HepG2 (cell line): Measurements from ENCODE around the gene GMPR. TPM values are rescaled to one million over a fixed set of nuclear protein-coding genes. Genes with fewer than 3 reads are reported as not detected.

Source experiments
- ATAC-seq: fragments of 200-7000 bp; cut with Tn5 transposase; 3 replicates; pipeline ENCODE4 v1.9.1; 2020; ENCODE audit warnings: mild to moderate bottlenecking, moderate library complexity
- BruUV-seq: library from RNA; stranded (reverse); fragments of 400-500 nt; replicated peaks from 2 replicates; lab custom pipeline; 2021; lab: Mats Ljungman, UMichigan
- CTCF ChIA-PET: fragments of 300-600 bp; formaldehyde crosslinking; extraction: SDS; loops from one replicate; lab custom pipeline; 2021; ENCODE audit warnings: low total read pairs, inconsistent platforms, low intra/inter-chr PET ratio; lab: Yijun Ruan, JAX
- POLR2A ChIA-PET: fragments of 350-600 bp; sonication (Branson Sonifier 250); formaldehyde crosslinking; loops from one replicate; lab custom pipeline; 2020; ENCODE audit warnings: antibody characterized with exemption, inconsistent platforms; lab: Yijun Ruan, JAX
- DNase-seq: peaks from one replicate; pipeline ENCODE4 v3.0.0-alpha.2; 2015; ENCODE audit warnings: low spot score
- FAIRE-seq: peaks from 3 replicates; lab custom pipeline; 2011; peaks lifted over from hg19 to GRCh38; lab: Jason Lieb, UNC
- H2AFZ ChIP-seq: one replicate; pipeline ENCODE4 v1.6.1; 2011; ENCODE audit warnings: low read length, inconsistent platforms
- H3K27ac ChIP-seq: fragments of 300-600 bp; 3 replicates; pipeline ENCODE4 v1.8.0; 2011; ENCODE audit warnings: mixed run types, mild to moderate bottlenecking, mixed read lengths, low read length, inconsistent platforms; ENCODE audit not compliant: insufficient read depth; ENCODE audit errors: extremely low read length
- H3K27me3 ChIP-seq, 2 experiments: fragments of 200-600 bp in 1 of 2; 2 replicates in 1 of 2; 3 replicates in 1 of 2; pipeline versions ENCODE4 v1.6.0 to v1.8.0; 2011; ENCODE audit warnings: low read length in 2 of 2, mild to moderate bottlenecking in 2 of 2, moderate library complexity in 2 of 2, inconsistent platforms in 1 of 2; ENCODE audit not compliant: insufficient read depth in 2 of 2, control insufficient read depth in 1 of 2
- H3K36me3 ChIP-seq, 2 experiments: fragments of 200-600 bp in 1 of 2; replicated peaks in 1 of 2; 2 replicates in 1 of 2; 3 replicates in 1 of 2; pipeline versions ENCODE4 v1.5.1 to v1.8.0; 2011; ENCODE audit warnings: low read length in 2 of 2, inconsistent platforms in 1 of 2; ENCODE audit not compliant: insufficient read depth in 2 of 2, control insufficient read depth in 1 of 2
- H3K4me1 ChIP-seq: 2 replicates; pipeline ENCODE4 v1.5.1; 2012; ENCODE audit warnings: low read length, inconsistent platforms; ENCODE audit not compliant: insufficient read depth
- H3K4me2 ChIP-seq: 2 replicates; pipeline ENCODE4 v1.6.0; 2011; ENCODE audit warnings: low read depth, low read length, inconsistent platforms
- H3K4me3 ChIP-seq, 3 experiments: fragments of 200-600 bp in 1 of 3; sonication (generic), shearing (Covaris generic) in 1 of 3; replicated peaks in 1 of 3; 2 replicates each; pipeline ENCODE4 v1.5.1; 2011 to 2016; ENCODE audit warnings: low read length in 3 of 3, inconsistent platforms in 2 of 3, low read depth in 2 of 3, mild to moderate bottlenecking in 2 of 3, control low read depth in 1 of 3, mixed read lengths in 1 of 3; ENCODE audit not compliant: insufficient read depth in 1 of 3
- H3K79me2 ChIP-seq: one replicate; pipeline ENCODE4 v1.6.1; 2011; ENCODE audit warnings: low read length, inconsistent platforms; ENCODE audit not compliant: insufficient read depth
- H3K9ac ChIP-seq: 2 replicates; pipeline ENCODE4 v1.6.0; 2011; ENCODE audit warnings: mild to moderate bottlenecking, low read depth, low read length, inconsistent platforms; ENCODE audit not compliant: insufficient read depth
- H3K9me3 ChIP-seq: 2 replicates; pipeline ENCODE4 v1.5.1; 2012; ENCODE audit warnings: mild to moderate bottlenecking, low read length
- H4K20me1 ChIP-seq: 2 replicates; pipeline ENCODE4 v1.6.0; 2011; ENCODE audit warnings: inconsistent platforms, mild to moderate bottlenecking, low read length, moderate library complexity; ENCODE audit not compliant: insufficient read depth
- GATAD1 ChIP-seq: IDR thresholded peaks from 2 replicates; pipeline ENCODE4 v1.6.1; 2016; ENCODE audit warnings: missing genetic modification reagents, missing compliant biosample characterization
- HMGXB4 ChIP-seq, 2 experiments: sonication (generic) in 1 of 2; formaldehyde crosslinking in 1 of 2; IDR thresholded peaks; 2 replicates each; pipeline versions ENCODE4 v1.4.0 to v1.6.1; 2018 to 2020; ENCODE audit warnings: missing genetic modification reagents in 2 of 2, borderline replicate concordance in 1 of 2, low read depth in 1 of 2, mild to moderate bottlenecking in 1 of 2, missing biosample characterization in 1 of 2
- JUNB ChIP-seq: sonication (generic); formaldehyde crosslinking; IDR thresholded peaks from 2 replicates; pipeline ENCODE4 v1.8.0; 2022; ENCODE audit warnings: missing genetic modification reagents, mild to moderate bottlenecking, borderline replicate concordance
- JUND ChIP-seq: sonication (generic); formaldehyde crosslinking; IDR thresholded peaks from 2 replicates; pipeline ENCODE4 v1.8.0; 2022; ENCODE audit warnings: mild to moderate bottlenecking, missing genetic modification reagents
- KLF12 ChIP-seq: sonication (generic); formaldehyde crosslinking; IDR thresholded peaks from 2 replicates; pipeline ENCODE4 v1.4.0; 2020; ENCODE audit warnings: missing genetic modification reagents, borderline replicate concordance
- KLF15 ChIP-seq: sonication (generic); formaldehyde crosslinking; IDR thresholded peaks from 2 replicates; pipeline ENCODE4 v1.8.1; 2023; ENCODE audit warnings: borderline replicate concordance, mild to moderate bottlenecking, inconsistent platforms, missing genetic modification reagents, mixed read lengths
- NCOA5 ChIP-seq: sonication (generic); formaldehyde crosslinking; IDR thresholded peaks from 2 replicates; pipeline ENCODE4 v1.4.0; 2020; ENCODE audit warnings: missing genetic modification reagents
- SOX13 ChIP-seq, 3 experiments: fragments of 450-650 bp in 1 of 3; sonication (generic) in 1 of 3; formaldehyde crosslinking in 1 of 3; IDR thresholded peaks in 2 of 3; conservative IDR thresholded peaks in 1 of 3; 2 replicates each; pipeline versions ENCODE4 v1.5.0 to v1.6.1; 2016 to 2020; ENCODE audit warnings: antibody characterized with exemption in 1 of 3, mild to moderate bottlenecking in 1 of 3, missing compliant biosample characterization in 1 of 3, missing genetic modification reagents in 1 of 3, moderate library complexity in 1 of 3
- TEAD2 ChIP-seq: sonication (generic); formaldehyde crosslinking; IDR thresholded peaks from 2 replicates; pipeline ENCODE4 v1.9.0; 2021; ENCODE audit warnings: missing genetic modification reagents
- ZNF766 ChIP-seq: sonication (generic); formaldehyde crosslinking; IDR thresholded peaks from 2 replicates; pipeline ENCODE4 v1.5.0; 2020; ENCODE audit warnings: missing genetic modification reagents, borderline replicate concordance
- ZNF816 ChIP-seq: sonication (generic); formaldehyde crosslinking; IDR thresholded peaks from 2 replicates; pipeline ENCODE4 v1.8.0; 2022; ENCODE audit warnings: missing genetic modification reagents, mild to moderate bottlenecking, borderline replicate concordance
- ZNF83 ChIP-seq: sonication (generic); formaldehyde crosslinking; IDR thresholded peaks from 2 replicates; pipeline ENCODE4 v1.4.0; 2020; ENCODE audit warnings: missing genetic modification reagents, mild to moderate bottlenecking, borderline replicate concordance
- ZSCAN20 ChIP-seq: sonication (generic); formaldehyde crosslinking; IDR thresholded peaks from 2 replicates; pipeline ENCODE4 v1.4.0; 2020; ENCODE audit warnings: missing genetic modification reagents, mild to moderate bottlenecking, borderline replicate concordance
- WGBS: methylation state at CpG from one replicate; pipeline ENCODE4 v1.1.6; 2017; ENCODE audit warnings: low lambda C conversion rate; 5-methylcytosine and 5-hydroxymethylcytosine counted together
- in situ Hi-C: cut with HindIII; loops from 2 replicates; pipeline ENCODE4 v1.10.0; 2017; ENCODE audit warnings: low pct_unique_long_range_greater_than_20kb; ENCODE audit not compliant: extremely low pct_ligation_motif_present
- intact Hi-C: fragments of 100-400 bp; cut with micrococcal nuclease; formaldehyde crosslinking; loops from one replicate; pipeline ENCODE4 v1.10.0; 2022; ENCODE audit not compliant: unreplicated experiment
- polyA plus RNA-seq, 8 experiments: library from polyadenylated mRNA; depleted of rRNA in 3 of 8; stranded (reverse) in 7 of 8; unstranded in 1 of 8; fragments of >200 nt; fragmentation: Illumina TruSeq in 4 of 8; extraction: Trizol in 4 of 8; gene quantifications; 2 replicates each; pipeline versions ENCODE4 v1.2.1 to v1.2.3, GENCODE V29; 2011 to 2016; ENCODE audit warnings: low read depth in 4 of 8, missing spikeins in 1 of 8, mixed read lengths in 1 of 8; ENCODE audit not compliant: insufficient read depth in 1 of 8
- total RNA-seq, 5 experiments: library from RNA; depleted of rRNA; stranded (reverse); fragments of >200 nt; fragmentation: Illumina TruSeq; extraction: Trizol; gene quantifications; 2 replicates each; pipeline ENCODE4 v1.2.3, GENCODE V29; 2016; ENCODE audit warnings: low read depth in 1 of 5
- TF ChIP-seq, protein P1 (sequence below): sonication (generic); formaldehyde crosslinking; conservative IDR thresholded peaks from 2 replicates; pipeline ENCODE4 v1.8.1; 2023; ENCODE audit warnings: missing genetic modification reagents
- TF ChIP-seq, protein P2 (sequence below): sonication (generic); formaldehyde crosslinking; IDR thresholded peaks from 2 replicates; pipeline ENCODE4 v1.4.0; 2020; ENCODE audit warnings: missing genetic modification reagents

GMPR gene
- total and polyA plus RNA-seq, 2 of the 13 experiments (the other 11 are each of a cell fraction or from before 2014, with no cell fraction given) = not detected

DNA sequence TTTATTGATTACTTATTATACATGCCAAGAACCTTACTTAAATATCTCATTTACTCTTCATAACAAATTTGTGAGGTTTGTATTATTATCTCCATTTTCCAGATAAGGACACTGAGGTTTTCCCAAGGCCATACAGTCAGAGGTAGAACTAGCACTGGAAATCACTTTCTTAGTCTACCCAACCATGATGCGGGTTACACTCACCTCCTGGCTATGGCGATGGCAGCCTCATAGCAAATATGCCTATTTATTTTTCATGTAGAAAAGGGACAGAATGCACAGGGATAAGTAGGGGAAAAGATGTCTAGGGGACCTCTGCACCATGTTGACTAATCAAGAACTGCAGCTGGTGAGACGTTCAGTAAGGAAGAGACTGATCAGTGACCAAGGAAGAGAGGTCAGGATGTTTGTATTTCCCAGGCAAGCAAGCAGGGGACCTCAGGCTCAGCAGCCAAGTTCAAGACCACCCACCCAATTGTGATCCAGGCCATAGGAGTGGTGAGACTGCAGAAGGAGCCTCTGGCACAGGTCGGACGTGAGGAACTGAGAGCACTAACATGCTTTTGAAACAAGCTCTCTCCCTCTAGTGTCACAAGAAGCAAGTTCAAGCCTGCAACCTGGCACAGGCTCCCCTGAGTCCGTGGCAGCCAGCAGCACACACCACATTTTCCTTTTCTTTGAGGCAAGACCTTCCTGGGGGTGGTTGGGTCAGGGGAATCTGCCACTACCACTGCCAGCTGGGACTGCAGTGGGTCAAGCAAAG, 97.8 kb downstream of the GMPR start:
- H3K27me3 ChIP-seq = no peaks in the 10 kb centered on the region

More for the DNA sequence above, 97.8 kb downstream of the GMPR start:
- no peak for TF ChIP-seq ZNF816 (CRISPR knock-in tag)
- TF ChIP-seq ZNF766 = no peak
- TF ChIP-seq SOX13 (IDR thresholded peaks at IDR 0.05) = no peak
- no peak for TF ChIP-seq SOX13 (CRISPR knock-in tag; conservative IDR thresholded peaks at IDR 0.05 in 1 of 2, IDR thresholded peaks at IDR 0.05 in 1 of 2)
- TF ChIP-seq, protein P1, sequence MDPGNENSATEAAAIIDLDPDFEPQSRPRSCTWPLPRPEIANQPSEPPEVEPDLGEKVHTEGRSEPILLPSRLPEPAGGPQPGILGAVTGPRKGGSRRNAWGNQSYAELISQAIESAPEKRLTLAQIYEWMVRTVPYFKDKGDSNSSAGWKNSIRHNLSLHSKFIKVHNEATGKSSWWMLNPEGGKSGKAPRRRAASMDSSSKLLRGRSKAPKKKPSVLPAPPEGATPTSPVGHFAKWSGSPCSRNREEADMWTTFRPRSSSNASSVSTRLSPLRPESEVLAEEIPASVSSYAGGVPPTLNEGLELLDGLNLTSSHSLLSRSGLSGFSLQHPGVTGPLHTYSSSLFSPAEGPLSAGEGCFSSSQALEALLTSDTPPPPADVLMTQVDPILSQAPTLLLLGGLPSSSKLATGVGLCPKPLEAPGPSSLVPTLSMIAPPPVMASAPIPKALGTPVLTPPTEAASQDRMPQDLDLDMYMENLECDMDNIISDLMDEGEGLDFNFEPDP (CRISPR knock-in tag) = no peak
- no peak for TF ChIP-seq TEAD2 (CRISPR knock-in tag)
- no peak for TF ChIP-seq ZSCAN20 (CRISPR knock-in tag)
- TF ChIP-seq GATAD1 (CRISPR knock-in tag) = no peak
- TF ChIP-seq JUNB (CRISPR knock-in tag) = no peak
- TF ChIP-seq, protein P2, sequence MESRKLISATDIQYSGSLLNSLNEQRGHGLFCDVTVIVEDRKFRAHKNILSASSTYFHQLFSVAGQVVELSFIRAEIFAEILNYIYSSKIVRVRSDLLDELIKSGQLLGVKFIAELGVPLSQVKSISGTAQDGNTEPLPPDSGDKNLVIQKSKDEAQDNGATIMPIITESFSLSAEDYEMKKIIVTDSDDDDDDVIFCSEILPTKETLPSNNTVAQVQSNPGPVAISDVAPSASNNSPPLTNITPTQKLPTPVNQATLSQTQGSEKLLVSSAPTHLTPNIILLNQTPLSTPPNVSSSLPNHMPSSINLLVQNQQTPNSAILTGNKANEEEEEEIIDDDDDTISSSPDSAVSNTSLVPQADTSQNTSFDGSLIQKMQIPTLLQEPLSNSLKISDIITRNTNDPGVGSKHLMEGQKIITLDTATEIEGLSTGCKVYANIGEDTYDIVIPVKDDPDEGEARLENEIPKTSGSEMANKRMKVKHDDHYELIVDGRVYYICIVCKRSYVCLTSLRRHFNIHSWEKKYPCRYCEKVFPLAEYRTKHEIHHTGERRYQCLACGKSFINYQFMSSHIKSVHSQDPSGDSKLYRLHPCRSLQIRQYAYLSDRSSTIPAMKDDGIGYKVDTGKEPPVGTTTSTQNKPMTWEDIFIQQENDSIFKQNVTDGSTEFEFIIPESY (CRISPR knock-in tag) = no peak
- no peak for TF ChIP-seq KLF12 (CRISPR knock-in tag)
- no peak for TF ChIP-seq NCOA5 (CRISPR knock-in tag)
- no peak for TF ChIP-seq ZNF83 (CRISPR knock-in tag)
- no peak for TF ChIP-seq JUND (CRISPR knock-in tag)
- no peak for TF ChIP-seq HMGXB4 (CRISPR knock-in tag; IDR thresholded peaks at IDR 0.05; ENCODE audit: borderline replicate concordance in 1 of 2, low read depth in 1 of 2)
- no peak for TF ChIP-seq KLF15 (CRISPR knock-in tag)
- WGBS = 95% methylated on average over 6 of the region's 6 CpGs
- Histone ChIP-seq H3K27ac (no peak overlapping the region), H3K36me3 (no peaks in the 10 kb centered on the region; a peak in 1 of 5 replicates), H3K4me2 (no peak overlapping the region), H4K20me1 (peaks cover 7% of the 10 kb centered on the region; the same call in 1 of the 2 replicates), H2AFZ (no peak overlapping the region), H3K9ac (no peak overlapping the region), H3K9me3 (no peaks in the 10 kb centered on the region), H3K4me3 (no peak overlapping the region), H3K4me1 (peaks cover 7% of the 10 kb centered on the region), H3K79me2 (no peaks in the 10 kb centered on the region)
- ChIA-PET CTCF (no interaction called here), POLR2A (no interaction called here)
- no TSS peak for BruUV-seq
- no peak for DNase-seq
- ATAC-seq = no peak
- intact Hi-C loops = loop anchor here (10.0 kb wide), 1 partner anchor 159 kb away; no protein-coding TSS in a partner anchor
- no peak for FAIRE-seq
- in situ Hi-C loops = loop anchor here (25.0 kb wide), 1 partner anchor 626 kb away; no protein-coding TSS in a partner anchor
